H9 (cell line): ENCODE results near the gene FUT9. TPM values are rescaled to one million over a fixed set of nuclear protein-coding genes. Genes with fewer than 3 reads are reported as not detected.

Experiments
- DNase-seq: peaks from one replicate; pipeline ENCODE4 v3.0.0-alpha.2; 2017
- H2AFZ ChIP-seq: one replicate; pipeline ENCODE4 v1.6.1; 2013; ENCODE audit warnings: mild to moderate bottlenecking, low read length, control low read depth, moderate library complexity
- H2AK5ac ChIP-seq: 2 replicates; pipeline ENCODE4 v1.6.1; 2013; ENCODE audit warnings: low read length, control low read depth, mixed read lengths; ENCODE audit not compliant: insufficient read length
- H2BK120ac ChIP-seq: one replicate; pipeline ENCODE4 v1.6.1; 2013; ENCODE audit warnings: low read depth, mild to moderate bottlenecking, low read length, control low read depth, inconsistent platforms; ENCODE audit not compliant: poor library complexity, severe bottlenecking
- H2BK12ac ChIP-seq: 2 replicates; pipeline ENCODE4 v1.6.1; 2013; ENCODE audit warnings: low read length, control low read depth, mixed read lengths, low read depth; ENCODE audit not compliant: insufficient read length
- H2BK15ac ChIP-seq: 2 replicates; pipeline ENCODE4 v1.6.1; 2013; ENCODE audit warnings: low read depth, low read length, control low read depth
- H2BK20ac ChIP-seq: one replicate; pipeline ENCODE4 v1.6.1; 2013; ENCODE audit warnings: low read depth, mild to moderate bottlenecking, low read length, control low read depth, inconsistent platforms; ENCODE audit not compliant: poor library complexity, severe bottlenecking
- H2BK5ac ChIP-seq: 2 replicates; pipeline ENCODE4 v1.6.1; 2013; ENCODE audit warnings: low read length, control low read depth, mixed read lengths; ENCODE audit not compliant: insufficient read length
- H3K14ac ChIP-seq: 2 replicates; pipeline ENCODE4 v1.6.1; 2013; ENCODE audit warnings: low read length, control low read depth; ENCODE audit not compliant: insufficient read depth
- H3K18ac ChIP-seq: 2 replicates; pipeline ENCODE4 v1.6.1; 2013; ENCODE audit warnings: low read depth, mild to moderate bottlenecking, mixed read lengths, low read length, control low read depth; ENCODE audit not compliant: insufficient read length
- H3K23ac ChIP-seq: 2 replicates; pipeline ENCODE4 v1.6.1; 2013; ENCODE audit warnings: low read length, control low read depth, mixed read lengths, low read depth; ENCODE audit not compliant: insufficient read length
- H3K23me2 ChIP-seq: 2 replicates; pipeline ENCODE4 v1.6.1; 2013; ENCODE audit warnings: low read depth, mild to moderate bottlenecking, mixed read lengths, low read length, control low read depth; ENCODE audit not compliant: insufficient read length, poor library complexity, severe bottlenecking
- H3K27ac ChIP-seq: 2 replicates; pipeline ENCODE4 v1.5.1; 2013; ENCODE audit warnings: low read length, control low read depth, mixed read lengths, low read depth; ENCODE audit not compliant: insufficient read length
- H3K27me3 ChIP-seq: 2 replicates; pipeline ENCODE4 v1.6.1; 2013; ENCODE audit warnings: low read length, control low read depth, inconsistent platforms; ENCODE audit not compliant: insufficient read depth
- H3K4ac ChIP-seq: 2 replicates; pipeline ENCODE4 v1.6.1; 2013; ENCODE audit warnings: low read depth, mild to moderate bottlenecking, control low read depth, inconsistent platforms, low read length, moderate library complexity
- H3K4me1 ChIP-seq: 2 replicates; pipeline ENCODE4 v1.6.1; 2013; ENCODE audit warnings: low read length, control low read depth, inconsistent platforms; ENCODE audit not compliant: insufficient read depth
- H3K4me2 ChIP-seq: 2 replicates; pipeline ENCODE4 v1.6.1; 2013; ENCODE audit warnings: low read length, control low read depth, mixed read lengths; ENCODE audit not compliant: insufficient read length, insufficient read depth
- H3K56ac ChIP-seq: 2 replicates; pipeline ENCODE4 v1.6.1; 2013; ENCODE audit warnings: low read depth, mild to moderate bottlenecking, mixed read lengths, low read length, control low read depth; ENCODE audit not compliant: insufficient read length
- H3K79me1 ChIP-seq: 2 replicates; pipeline ENCODE4 v1.6.1; 2013; ENCODE audit warnings: low read depth, mild to moderate bottlenecking, moderate library complexity, low read length, control low read depth, inconsistent platforms; ENCODE audit not compliant: insufficient read depth, poor library complexity, severe bottlenecking
- H3K79me2 ChIP-seq: 2 replicates; pipeline ENCODE4 v1.6.1; 2013; ENCODE audit warnings: low read length, control low read depth, inconsistent platforms; ENCODE audit not compliant: insufficient read depth
- H3K9ac ChIP-seq: 2 replicates; pipeline ENCODE4 v1.6.1; 2013; ENCODE audit warnings: low read length, control low read depth, mixed read lengths; ENCODE audit not compliant: insufficient read length; ENCODE audit errors: extremely low read depth
- H3K9me3 ChIP-seq: one replicate; pipeline ENCODE4 v1.6.1; 2013; ENCODE audit warnings: low read depth, low read length, inconsistent platforms; ENCODE audit not compliant: control insufficient read depth
- H3T11ph ChIP-seq: one replicate; pipeline ENCODE4 v1.6.1; 2013; ENCODE audit warnings: mild to moderate bottlenecking, low read length, control low read depth, inconsistent platforms
- H4K20me1 ChIP-seq: one replicate; pipeline ENCODE4 v1.6.1; 2013; ENCODE audit not compliant: control insufficient read depth, insufficient read length, insufficient read depth
- H4K5ac ChIP-seq: 2 replicates; pipeline ENCODE4 v1.6.1; 2013; ENCODE audit warnings: low read depth, mild to moderate bottlenecking, mixed read lengths, low read length, control low read depth; ENCODE audit not compliant: insufficient read length
- H4K8ac ChIP-seq: replicated peaks from 2 replicates; pipeline ENCODE4 v1.6.1; 2013; ENCODE audit warnings: low read length, control low read depth, mixed read lengths, low read depth; ENCODE audit not compliant: insufficient read length
- H4K91ac ChIP-seq: 2 replicates; pipeline ENCODE4 v1.6.1; 2013; ENCODE audit warnings: low read depth, mild to moderate bottlenecking, moderate library complexity, mixed read lengths, low read length, control low read depth; ENCODE audit not compliant: insufficient read length
- H3K27ac Mint-ChIP-seq, 3 experiments: 2 replicates in 2 of 3; 3 replicates in 1 of 3; pipeline ENCODE4 v1.8.0; 2020 to 2021; ENCODE audit warnings: mixed read lengths in 3 of 3, mild to moderate bottlenecking in 1 of 3, moderate library complexity in 1 of 3
- H3K27me3 Mint-ChIP-seq: 2 replicates; pipeline ENCODE4 v1.8.0; 2021; ENCODE audit warnings: low read depth, mild to moderate bottlenecking, moderate library complexity, mixed read lengths
- H3K36me3 Mint-ChIP-seq, 3 experiments: 2 replicates in 2 of 3; 3 replicates in 1 of 3; pipeline ENCODE4 v1.8.0; 2020 to 2021; ENCODE audit warnings: low read depth in 3 of 3, mixed read lengths in 3 of 3; ENCODE audit not compliant: insufficient read depth in 1 of 3
- H3K4me1 Mint-ChIP-seq, 2 experiments: 2 replicates each; pipeline ENCODE4 v1.8.0; 2020; ENCODE audit warnings: mixed read lengths in 2 of 2
- H3K4me3 Mint-ChIP-seq, 2 experiments: 2 replicates in 1 of 2; 3 replicates in 1 of 2; pipeline ENCODE4 v1.8.0; 2020 to 2021; ENCODE audit warnings: mild to moderate bottlenecking in 2 of 2, mixed read lengths in 2 of 2, moderate library complexity in 1 of 2
- H3K9me3 Mint-ChIP-seq, 2 experiments: 2 replicates in 1 of 2; 3 replicates in 1 of 2; pipeline ENCODE4 v1.8.0; 2020; ENCODE audit warnings: mild to moderate bottlenecking in 2 of 2, mixed read lengths in 2 of 2, moderate library complexity in 1 of 2
- CTCF ChIP-seq: fragments of 200-600 bp; sonication (generic); conservative IDR thresholded peaks from 3 replicates; pipeline ENCODE4 v1.8.0; 2021; ENCODE audit warnings: antibody characterized with exemption, mild to moderate bottlenecking
- WGBS: extraction: QIAGEN DNeasy Blood & Tissue Kit; methylation state at CpG from one replicate; pipeline ENCODE4 v1.1.7; 2013; ENCODE audit warnings: missing lambda C conversion rate, low lambda C conversion rate, mixed read lengths; ENCODE audit not compliant: insufficient read length; ENCODE audit errors: extremely low coverage; 5-methylcytosine and 5-hydroxymethylcytosine counted together
- total RNA-seq: library from RNA; stranded (reverse); gene quantifications from 2 replicates; pipeline ENCODE4 v1.2.1, GENCODE V29; 2021

FUT9 gene
- total RNA-seq, 1 experiment from 2014 or later, result 1.6 TPM

DNA sequence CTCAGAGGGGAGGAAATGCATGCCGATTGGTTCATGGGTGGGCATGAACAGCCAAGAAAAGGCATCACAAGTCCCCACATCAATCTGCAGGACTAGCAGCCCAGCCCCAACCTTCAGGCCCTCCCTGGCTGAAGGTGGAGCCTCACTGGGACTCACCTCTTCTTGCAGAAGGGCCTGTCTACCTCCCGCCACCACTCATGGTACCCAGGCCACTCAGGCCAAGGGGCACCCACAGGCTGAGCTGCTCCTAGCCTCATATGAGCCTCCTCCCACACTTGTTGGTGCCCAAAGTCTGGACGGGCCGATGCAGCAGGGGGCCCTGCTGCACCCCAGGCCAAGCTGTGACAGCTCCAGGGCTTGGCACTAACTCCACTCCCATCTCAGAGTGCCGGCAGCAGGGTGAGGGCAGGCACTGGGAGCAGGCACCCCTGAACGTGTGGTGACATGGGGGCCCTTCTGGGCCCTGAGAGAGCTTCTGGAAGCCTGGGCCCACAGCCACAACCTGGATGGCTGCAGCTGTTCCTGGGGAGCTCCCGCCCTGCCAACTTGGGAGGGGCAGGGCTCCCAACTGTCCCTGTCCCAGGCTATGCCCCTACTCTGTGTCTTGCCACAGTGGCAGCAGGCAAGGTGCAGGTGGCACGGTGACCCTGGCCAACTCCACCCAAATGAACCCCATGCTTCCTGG lies 13.7 kb upstream of the FUT9 start:
- no peak overlapping the region for H3K27ac ChIP-seq
- Mint-ChIP-seq H3K27me3 (no peaks in the 10 kb centered on the region), H3K9me3 (peaks cover 16 to 28% of the 10 kb centered on the region in 2 experiments), H3K4me3 (no peak overlapping the region), H3K27ac (no peak overlapping the region), H3K36me3 (peaks cover 4 to 28% (median 10%) of the 10 kb centered on the region in 3 experiments; a peak in 6 of 7 replicates), H3K4me1 (peaks cover 11 to 15% of the 10 kb centered on the region in 2 experiments)
- no peak overlapping the region for H3K4ac ChIP-seq
- no peak overlapping the region for H2AK5ac ChIP-seq
- H3K9me3 ChIP-seq, result no peaks in the 10 kb centered on the region
- H2AFZ ChIP-seq, result no peak overlapping the region
- no peak overlapping the region for H2BK120ac ChIP-seq
- no peak overlapping the region for H3K4me2 ChIP-seq
- H4K91ac ChIP-seq, result no peak overlapping the region
- no peak overlapping the region for H3K14ac ChIP-seq
- H3K79me1 ChIP-seq, result no peaks in the 10 kb centered on the region
- no peak for DNase-seq
- no peak overlapping the region for H3K23ac ChIP-seq
- H3K23me2 ChIP-seq, result no peaks in the 10 kb centered on the region
- H3K4me1 ChIP-seq, result no peaks in the 10 kb centered on the region
- no peak overlapping the region for H4K8ac ChIP-seq
- H2BK12ac ChIP-seq, result no peak overlapping the region
- H3K18ac ChIP-seq, result no peak overlapping the region
- no peak overlapping the region for H4K5ac ChIP-seq
- H3T11ph ChIP-seq, result no peak overlapping the region
- H2BK5ac ChIP-seq, result no peak overlapping the region
- H3K9ac ChIP-seq, result no peak overlapping the region
- no CpG with 5 or more reads among the region's 8 CpGs for WGBS
- no peak overlapping the region for H2BK15ac ChIP-seq
- no peak overlapping the region for H3K56ac ChIP-seq
- H3K79me2 ChIP-seq, result no peaks in the 10 kb centered on the region
- no peak overlapping the region for H2BK20ac ChIP-seq
- no peaks in the 10 kb centered on the region for H4K20me1 ChIP-seq
- H3K27me3 ChIP-seq, result no peaks in the 10 kb centered on the region
- TF ChIP-seq CTCF, result no peak
